ENCODE measurements around the gene ZBTB7C. TPM values are rescaled to one million over a fixed set of nuclear protein-coding genes. Genes with fewer than 3 reads are reported as not detected.

The ZBTB7C gene
- total RNA-seq, 1 donor from 2014 or later, result 1.0 TPM

- H3K4me3 Mint-ChIP-seq, result no peak overlapping the region
- no peaks in the 10 kb centered on the region for H3K4me1 Mint-ChIP-seq (ENCODE audit: low read depth)
- intact Hi-C loops (cut with micrococcal nuclease), result no loop called here
- peaks cover 20% of the 10 kb centered on the region for H3K27me3 Mint-ChIP-seq (ENCODE audit: insufficient read depth)
- DNase-seq (ENCODE audit: low spot score), result no peak
- H3K9me3 Mint-ChIP-seq, result no peaks in the 10 kb centered on the region
- H3K36me3 Mint-ChIP-seq (ENCODE audit: low read depth), result no peaks in the 10 kb centered on the region
- no peak overlapping the region for H3K27ac Mint-ChIP-seq
Observed at GRCh38 chr18:48151421-48152065, 257.6 kb downstream of the ZBTB7C start.

- no peaks in the 10 kb centered on the region for H3K4me1 Mint-ChIP-seq (ENCODE audit: low read depth)
- peaks cover 21% of the 10 kb centered on the region for H3K27me3 Mint-ChIP-seq (ENCODE audit: insufficient read depth)
- DNase-seq (ENCODE audit: low spot score), result no peak
- no peaks in the 10 kb centered on the region for H3K36me3 Mint-ChIP-seq (ENCODE audit: low read depth)
- no peak overlapping the region for H3K27ac Mint-ChIP-seq
- no peak overlapping the region for H3K4me3 Mint-ChIP-seq
- intact Hi-C loops (cut with micrococcal nuclease), result no loop called here
- H3K9me3 Mint-ChIP-seq, result no peaks in the 10 kb centered on the region
Observed at GRCh38 chr18:48149020-48149685, 260.0 kb downstream of the ZBTB7C start.

- Mint-ChIP-seq H3K27ac (no peak overlapping the region), H3K4me1 (ENCODE audit: low read depth) (peaks cover 10% of the 10 kb centered on the region)
- intact Hi-C loops (cut with micrococcal nuclease), result no loop called here
Observed at GRCh38 chr18:48142994-48143393, 266.2 kb downstream of the ZBTB7C start.

GRCh38 chr18:48142353-48142752 lies 266.8 kb downstream of the ZBTB7C start:
- Mint-ChIP-seq H3K4me3 (no peak overlapping the region), H3K4me1 (ENCODE audit: low read depth) (peaks cover 16% of the 10 kb centered on the region), H3K36me3 (ENCODE audit: low read depth) (no peaks in the 10 kb centered on the region), H3K9me3 (no peaks in the 10 kb centered on the region), H3K27me3 (ENCODE audit: insufficient read depth) (peaks cover 42% of the 10 kb centered on the region), H3K27ac (no peak overlapping the region)
- DNase-seq (ENCODE audit: low spot score), result no peak
- intact Hi-C loops (cut with micrococcal nuclease), result no loop called here

More at GRCh38 chr18:48142994-48143393, 266.2 kb downstream of the ZBTB7C start:
- H3K9me3 Mint-ChIP-seq, result no peaks in the 10 kb centered on the region
- H3K4me3 Mint-ChIP-seq, result no peak overlapping the region
- H3K27me3 Mint-ChIP-seq (ENCODE audit: insufficient read depth), result peaks cover 37% of the 10 kb centered on the region
- no peaks in the 10 kb centered on the region for H3K36me3 Mint-ChIP-seq (ENCODE audit: low read depth)
- no peak for DNase-seq (ENCODE audit: low spot score)

GRCh38 chr18:48140731-48141130 lies 268.5 kb downstream of the ZBTB7C start:
- Mint-ChIP-seq H3K9me3 (no peaks in the 10 kb centered on the region), H3K27me3 (ENCODE audit: insufficient read depth) (peaks cover 44% of the 10 kb centered on the region), H3K27ac (no peak overlapping the region), H3K4me1 (ENCODE audit: low read depth) (peaks cover 20% of the 10 kb centered on the region), H3K36me3 (ENCODE audit: low read depth) (no peaks in the 10 kb centered on the region), H3K4me3 (no peak overlapping the region)
- intact Hi-C loops (cut with micrococcal nuclease), result no loop called here
- no peak for DNase-seq (ENCODE audit: low spot score)

GRCh38 chr18:48139431-48140347 lies 269.5 kb downstream of the ZBTB7C start:
- Mint-ChIP-seq H3K27ac (no peak overlapping the region), H3K4me3 (no peak overlapping the region), H3K4me1 (ENCODE audit: low read depth) (peaks cover 20% of the 10 kb centered on the region), H3K36me3 (ENCODE audit: low read depth) (no peaks in the 10 kb centered on the region), H3K27me3 (ENCODE audit: insufficient read depth) (peaks cover 49% of the 10 kb centered on the region), H3K9me3 (no peaks in the 10 kb centered on the region)
- DNase-seq (ENCODE audit: low spot score), result no peak
- intact Hi-C loops (cut with micrococcal nuclease), result loop anchor here (2.0 to 10.0 kb wide), 3 partner anchors 15 to 1675 kb away; partner anchors contain the start of gene ACAA2

GRCh38 chr18:48138660-48139430 lies 270.3 kb downstream of the ZBTB7C start:
- peaks cover 25% of the 10 kb centered on the region for H3K4me1 Mint-ChIP-seq (ENCODE audit: low read depth)
- DNase-seq (ENCODE audit: low spot score), result no peak
- no peaks in the 10 kb centered on the region for H3K9me3 Mint-ChIP-seq
- peak overlapping the region; percentile 22 for H3K27ac Mint-ChIP-seq
- no peak overlapping the region for H3K4me3 Mint-ChIP-seq
- no peaks in the 10 kb centered on the region for H3K36me3 Mint-ChIP-seq (ENCODE audit: low read depth)
- intact Hi-C loops (cut with micrococcal nuclease), result loop anchor here (2.0 to 10.0 kb wide), 3 partner anchors 14 to 1676 kb away; partner anchors contain the start of gene ACAA2
- peaks cover 55% of the 10 kb centered on the region for H3K27me3 Mint-ChIP-seq (ENCODE audit: insufficient read depth)

- H3K27ac Mint-ChIP-seq, result peak overlapping the region; percentile 22
- intact Hi-C loops (cut with micrococcal nuclease), result loop anchor here (2.0 to 10.0 kb wide), 3 partner anchors 13 to 1677 kb away; partner anchors contain the start of gene ACAA2
- H3K9me3 Mint-ChIP-seq, result no peaks in the 10 kb centered on the region
- peaks cover 32% of the 10 kb centered on the region for H3K4me1 Mint-ChIP-seq (ENCODE audit: low read depth)
- H3K36me3 Mint-ChIP-seq (ENCODE audit: low read depth), result no peaks in the 10 kb centered on the region
- no peak overlapping the region for H3K4me3 Mint-ChIP-seq
- no peak for DNase-seq (ENCODE audit: low spot score)
- peaks cover 53% of the 10 kb centered on the region for H3K27me3 Mint-ChIP-seq (ENCODE audit: insufficient read depth)
Observed at GRCh38 chr18:48138210-48138609, 271.0 kb downstream of the ZBTB7C start.

- H3K4me1 Mint-ChIP-seq (ENCODE audit: low read depth), result peaks cover 35% of the 10 kb centered on the region
- no peak for DNase-seq (ENCODE audit: low spot score)
- peaks cover 54% of the 10 kb centered on the region for H3K27me3 Mint-ChIP-seq (ENCODE audit: insufficient read depth)
- no peaks in the 10 kb centered on the region for H3K9me3 Mint-ChIP-seq
- H3K4me3 Mint-ChIP-seq, result peak overlapping the region; percentile 72
- intact Hi-C loops (cut with micrococcal nuclease), result loop anchor here (2.0 to 10.0 kb wide), 4 partner anchors 13 to 1677 kb away; partner anchors contain the start of gene ACAA2
- no peaks in the 10 kb centered on the region for H3K36me3 Mint-ChIP-seq (ENCODE audit: low read depth)
- peak overlapping the region; percentile 71 for H3K27ac Mint-ChIP-seq
Observed at GRCh38 chr18:48137374-48138081, 271.7 kb downstream of the ZBTB7C start.

- Mint-ChIP-seq H3K27ac (peak overlapping the region; percentile 71), H3K36me3 (ENCODE audit: low read depth) (no peaks in the 10 kb centered on the region), H3K27me3 (ENCODE audit: insufficient read depth) (peaks cover 60% of the 10 kb centered on the region), H3K9me3 (no peaks in the 10 kb centered on the region), H3K4me1 (ENCODE audit: low read depth) (peaks cover 35% of the 10 kb centered on the region), H3K4me3 (peak overlapping the region; percentile 72)
- intact Hi-C loops (cut with micrococcal nuclease), result loop anchor here (2.0 to 10.0 kb wide), 3 partner anchors 24 to 1678 kb away; partner anchors contain the start of gene ACAA2
- no peak for DNase-seq (ENCODE audit: low spot score)
Observed at GRCh38 chr18:48136827-48137373, 272.3 kb downstream of the ZBTB7C start.

GRCh38 chr18:48136051-48136826 lies 272.9 kb downstream of the ZBTB7C start:
- Mint-ChIP-seq H3K4me1 (ENCODE audit: low read depth) (peaks cover 35% of the 10 kb centered on the region), H3K4me3 (no peak overlapping the region), H3K27me3 (ENCODE audit: insufficient read depth) (peaks cover 60% of the 10 kb centered on the region), H3K36me3 (ENCODE audit: low read depth) (no peaks in the 10 kb centered on the region), H3K9me3 (no peaks in the 10 kb centered on the region), H3K27ac (no peak overlapping the region)
- intact Hi-C loops (cut with micrococcal nuclease), result loop anchor here (2.0 to 10.0 kb wide), 3 partner anchors 25 to 1679 kb away; partner anchors contain the start of gene ACAA2
- DNase-seq (ENCODE audit: low spot score), result no peak
